Cardiac septum (tissue), 1 donor: ENCODE data around the gene CCDC39. TPM values are rescaled to one million over a fixed set of nuclear protein-coding genes. Genes with fewer than 3 reads are reported as not detected.

Source experiments
- DNase-seq: peaks from one replicate; pipeline ENCODE4 v3.0.0-alpha.2; 2020; ENCODE audit warnings: low spot score
- intact Hi-C: fragments of 100-400 bp; cut with DNase I; formaldehyde crosslinking; loops from one replicate; pipeline ENCODE4 v1.14.0; 2022
- long read RNA-seq: library from polyadenylated mRNA; unstranded; transcript quantifications from one replicate; pipeline ENCODE4 v2.0.0, GENCODE V29; 2021
- total RNA-seq: library from RNA; stranded (reverse); fragmentation: NEBNext Ultra II Directional; extraction: Animal tissue kit (Norgen Biotek cat#: 25700); gene quantifications from one replicate; pipeline ENCODE4 v1.2.1, GENCODE V29; 2021
- donor health status: DM: no; HTN: no; CAD: no.

CCDC39 gene
- total RNA-seq, result not detected
- long read RNA-seq, result 0 reads

DNA sequence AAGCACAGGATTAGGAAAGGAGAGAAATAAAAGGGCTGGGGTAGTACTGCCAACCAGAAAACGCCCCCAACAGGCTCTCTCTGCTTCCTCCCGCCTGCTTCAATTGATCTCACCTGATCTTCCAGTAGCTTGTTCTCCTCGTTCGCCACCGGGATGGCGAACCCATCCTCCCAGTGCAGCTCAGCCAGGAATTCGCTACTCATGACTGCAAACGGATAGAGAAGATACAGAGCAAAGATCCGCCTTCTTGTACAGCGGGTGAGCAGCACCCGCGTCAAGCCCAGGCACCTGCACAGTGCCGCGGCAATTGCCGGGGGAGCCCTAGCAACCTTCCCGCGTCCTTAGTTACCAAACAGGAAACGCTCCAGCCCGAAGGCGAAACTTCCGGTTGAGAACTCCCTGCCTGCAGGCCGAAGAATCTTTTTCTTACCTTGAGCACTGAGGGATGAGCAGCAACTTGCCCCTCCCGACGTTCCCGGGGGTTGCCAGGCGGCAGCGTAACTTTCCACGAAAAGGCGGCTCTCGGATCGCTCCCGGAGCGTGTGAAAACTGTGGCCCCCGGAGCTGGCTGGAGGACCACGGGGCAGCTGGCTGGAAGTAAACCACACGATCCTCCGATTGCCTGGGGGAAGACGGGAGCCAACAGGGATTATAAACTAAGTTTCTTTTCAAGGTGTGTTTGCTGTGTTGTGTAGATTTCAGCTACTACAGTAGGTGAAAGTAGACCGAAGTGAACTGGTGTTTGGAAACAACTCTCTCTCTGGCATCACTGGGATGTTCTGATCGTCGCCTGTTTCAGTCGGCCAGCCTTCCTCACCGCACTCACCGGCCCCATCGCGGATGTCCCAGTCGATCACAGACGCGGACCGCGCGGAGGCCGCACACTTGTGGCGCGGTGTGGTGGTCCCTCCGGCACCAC is at the start of gene CCDC39:
CCDC39 (minus strand) TSS at position 312 of the 919 bp plus-strand sequence; CDS start at position 203, 109 bp downstream.
- intact Hi-C loops, result no loop called here

DNA sequence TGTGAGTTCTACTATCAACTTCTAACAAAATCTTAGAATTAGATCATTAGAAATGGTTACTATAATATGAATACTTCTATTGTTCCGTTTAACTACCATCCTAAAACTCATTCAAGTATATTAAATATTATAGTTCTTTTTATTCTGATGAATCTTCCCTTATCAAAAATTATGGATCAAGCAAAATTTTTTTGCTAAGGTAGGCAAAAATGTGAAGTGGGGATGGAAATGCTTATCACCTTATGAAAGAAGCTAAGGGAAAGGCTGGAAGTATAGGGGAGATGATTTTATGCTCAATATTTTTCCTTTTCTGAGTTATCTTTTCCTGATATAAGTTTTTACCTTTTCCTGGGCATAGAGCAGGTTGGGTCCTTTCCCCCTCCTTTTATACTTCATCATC is 40.7 kb upstream of the CCDC39 start:
- intact Hi-C loops, result no loop called here

More for the DNA sequence above, at the start of gene CCDC39:
- DNase-seq, result no peak

DNA sequence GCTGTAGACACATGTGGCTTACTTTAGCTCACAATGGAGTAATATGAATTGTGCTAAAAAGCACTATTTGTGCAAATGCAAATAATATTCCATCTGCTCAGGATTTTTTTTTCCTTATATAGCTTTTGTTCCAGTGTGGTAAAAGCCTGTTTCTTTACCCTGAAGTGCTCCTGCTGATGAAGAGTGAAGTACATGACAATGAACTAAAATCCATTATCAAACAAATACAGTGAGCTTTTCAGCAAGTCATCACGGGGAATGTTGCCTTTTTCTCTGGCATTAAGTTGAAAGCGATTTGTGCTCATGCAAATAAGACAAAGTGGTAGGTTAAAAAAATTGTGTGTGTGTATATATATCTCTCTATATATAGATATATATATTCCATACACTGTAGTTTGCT is 28.6 kb upstream of the CCDC39 start:
- DNase-seq, result no peak
- intact Hi-C loops, result no loop called here

More for the DNA sequence above, 40.7 kb upstream of the CCDC39 start:
- DNase-seq, result no peak

DNA sequence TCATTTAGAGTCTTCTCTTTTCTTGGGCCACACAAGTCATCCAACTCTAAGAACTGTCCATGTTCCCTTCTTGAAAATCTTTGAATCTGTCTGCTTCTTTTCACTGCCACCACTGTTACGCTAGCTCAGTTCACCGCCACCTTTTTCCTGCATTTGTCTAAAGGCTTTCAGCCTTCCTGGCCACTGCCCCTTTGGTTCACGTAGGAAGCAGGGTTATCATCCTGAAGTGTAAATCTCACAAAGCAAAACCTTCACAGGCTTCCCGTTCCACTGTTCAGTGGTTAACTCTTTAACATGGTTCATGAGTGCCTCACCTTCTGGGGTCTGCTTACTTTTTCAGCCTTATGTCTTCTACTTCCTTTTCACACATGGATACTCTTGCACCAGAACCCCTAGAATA is 26.3 kb upstream of the CCDC39 start:
- intact Hi-C loops, result no loop called here
- DNase-seq, result no peak

DNA sequence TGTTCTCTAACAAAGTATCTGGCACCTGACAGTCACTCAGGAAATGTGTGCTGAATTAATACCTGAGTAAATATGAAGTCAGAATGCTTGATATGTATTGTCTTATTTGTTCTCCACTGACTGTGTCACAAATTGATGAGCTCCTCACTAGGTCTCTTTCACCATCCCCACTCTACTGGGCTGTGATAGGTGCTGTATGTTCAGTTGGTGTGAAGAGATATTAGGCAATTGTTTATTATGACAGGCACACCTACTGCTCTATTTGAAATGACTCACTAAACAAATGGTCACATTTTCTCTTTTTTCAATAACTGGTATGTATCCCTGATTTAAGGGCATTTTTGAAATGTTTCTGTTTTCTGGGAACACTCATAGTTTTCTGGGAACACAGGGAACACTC is 25.2 kb upstream of the CCDC39 start:
- intact Hi-C loops, result no loop called here
- DNase-seq, result no peak

DNA sequence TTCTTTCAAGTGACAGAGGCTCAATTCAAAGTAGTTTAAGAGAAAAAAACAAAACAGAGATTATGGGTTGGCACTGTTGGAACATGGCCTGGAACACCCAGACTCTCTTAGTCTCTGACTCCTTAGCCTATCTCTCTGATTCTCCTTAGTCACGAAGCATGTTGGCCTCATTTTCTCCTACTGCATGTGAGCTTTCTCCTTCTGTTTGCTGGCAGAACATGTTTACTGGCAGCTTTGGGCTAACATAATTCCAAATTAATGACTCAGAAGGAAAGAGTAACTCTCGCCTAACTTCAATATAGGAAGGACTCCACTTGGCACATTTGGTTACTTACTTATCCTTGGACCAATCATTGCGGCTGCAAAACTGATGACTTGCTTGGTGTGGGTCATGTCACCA is 21.7 kb upstream of the CCDC39 start:
- intact Hi-C loops, result no loop called here
- DNase-seq, result no peak

DNA sequence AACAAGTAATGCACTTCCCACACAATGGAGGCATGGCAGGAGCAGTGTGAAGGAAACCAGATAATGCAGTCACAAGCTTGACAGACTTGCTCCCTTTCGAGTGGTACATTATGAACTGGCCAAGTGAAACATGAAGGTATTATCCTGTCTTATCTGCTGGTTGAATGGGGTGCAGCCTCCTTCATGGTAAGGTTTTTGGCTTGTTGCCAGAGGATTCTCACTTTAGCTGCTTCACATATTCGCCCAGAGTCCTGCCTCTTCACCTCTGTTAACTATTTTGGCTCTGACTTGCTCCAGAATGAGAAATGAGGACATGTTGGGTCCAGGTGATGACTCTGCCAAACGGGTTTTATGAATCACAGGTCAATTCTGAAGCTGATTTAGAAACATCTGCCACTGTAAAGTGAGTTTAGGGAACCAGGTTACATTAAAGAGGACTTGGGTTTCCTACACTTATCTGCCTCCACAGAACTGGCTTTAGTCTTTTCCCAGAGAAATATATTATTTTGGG is 19.5 kb upstream of the CCDC39 start:
- intact Hi-C loops, result no loop called here
- no peak for DNase-seq

DNA sequence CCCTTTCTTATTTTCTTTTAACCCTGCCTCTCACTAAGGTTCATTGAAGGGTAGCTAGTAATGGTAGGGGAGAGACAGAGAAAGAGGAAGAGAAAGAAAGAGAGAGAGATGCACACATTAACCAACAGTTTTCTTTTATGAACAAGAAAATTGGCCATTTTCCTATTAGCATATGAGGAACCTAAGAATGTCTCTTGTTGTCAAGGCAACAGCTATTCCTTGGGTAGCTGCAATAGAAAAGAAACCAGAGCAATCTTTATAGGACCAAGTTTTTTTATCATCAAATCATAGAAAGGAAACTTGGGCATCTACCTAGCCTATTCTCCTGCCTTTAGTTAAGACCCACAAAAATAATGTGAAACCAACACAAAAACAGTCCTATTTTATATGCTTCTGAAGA is 15.0 kb upstream of the CCDC39 start:
- intact Hi-C loops, result no loop called here
- no peak for DNase-seq

DNA sequence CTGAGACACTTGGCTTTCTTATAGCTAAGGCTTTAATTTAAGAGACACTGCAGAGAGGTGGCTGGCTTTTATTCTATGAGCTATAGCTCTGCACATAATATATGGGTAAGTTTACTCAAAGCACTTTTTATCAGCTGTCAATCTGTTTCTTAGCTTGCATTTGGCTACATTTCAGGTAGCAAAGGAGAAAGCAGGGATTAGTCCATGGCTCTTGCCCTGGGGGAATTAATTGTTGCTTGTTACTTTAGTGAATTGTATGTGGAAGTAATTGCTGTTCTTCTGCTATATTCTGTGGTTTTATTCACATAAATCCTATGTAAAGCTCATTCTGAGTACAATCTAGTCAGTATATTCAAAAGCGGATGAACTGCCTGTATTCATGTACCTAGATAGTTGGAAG is 14.4 kb upstream of the CCDC39 start:
- intact Hi-C loops, result no loop called here
- no peak for DNase-seq

DNA sequence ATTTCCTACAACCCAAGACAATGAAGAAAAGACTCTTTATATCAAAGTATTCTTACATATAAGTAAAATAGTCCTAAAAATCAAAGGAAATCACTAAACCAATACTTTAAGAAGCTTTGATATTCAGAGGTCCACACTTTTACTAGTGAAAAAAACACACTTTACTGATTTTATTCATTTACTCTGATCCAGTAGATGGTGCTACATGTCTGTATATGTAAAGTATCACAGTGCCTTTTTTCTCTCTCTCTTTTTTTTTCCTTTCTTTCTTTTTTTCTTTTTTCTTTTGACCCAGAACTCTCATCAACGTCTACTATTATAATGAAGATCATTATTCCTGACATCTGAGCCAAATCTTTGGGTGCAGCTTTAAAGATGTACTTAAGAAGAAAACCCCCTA is 10.8 kb upstream of the CCDC39 start:
- DNase-seq, result no peak
- intact Hi-C loops, result no loop called here

DNA sequence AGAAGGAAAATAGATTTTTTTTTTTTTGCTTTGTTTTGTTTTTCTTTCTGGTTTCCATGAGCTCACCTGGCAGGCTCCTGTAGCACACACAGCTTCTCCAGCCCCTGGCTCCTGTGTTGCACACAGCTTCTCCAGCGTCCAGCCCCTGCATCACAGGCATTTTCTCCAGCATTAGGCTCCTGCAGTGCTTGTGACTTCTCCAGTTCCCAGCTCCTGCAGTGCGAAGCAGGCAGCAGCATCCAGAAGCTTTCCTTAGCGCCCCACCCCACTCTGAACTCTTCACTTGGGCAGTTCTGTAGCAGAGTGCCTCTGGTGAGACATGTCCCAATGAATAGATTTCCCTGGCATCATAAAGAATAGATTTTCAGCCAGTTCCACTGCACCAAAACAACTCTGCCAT is 5.5 kb upstream of the CCDC39 start:
- no peak for DNase-seq
- intact Hi-C loops, result no loop called here

DNA sequence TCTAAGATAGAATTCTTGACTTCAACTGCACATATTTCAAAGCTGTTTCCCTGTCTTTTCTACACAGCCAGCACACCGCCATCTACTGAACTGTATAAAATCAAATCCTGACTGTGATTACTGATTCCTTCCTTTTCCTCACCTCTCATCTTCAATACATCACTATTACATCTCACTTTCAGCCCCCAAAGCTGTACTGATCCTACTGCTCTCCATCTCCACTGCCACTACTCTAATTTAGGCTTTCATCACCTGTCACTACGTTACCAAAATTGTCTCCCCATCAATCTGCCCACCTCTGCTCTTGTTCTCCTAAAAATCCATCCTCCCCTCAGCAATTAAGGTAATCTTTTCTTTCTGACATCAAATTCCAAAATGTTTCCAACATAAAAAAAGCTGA is 4.5 kb upstream of the CCDC39 start:
- intact Hi-C loops, result no loop called here
- DNase-seq, result no peak

DNA sequence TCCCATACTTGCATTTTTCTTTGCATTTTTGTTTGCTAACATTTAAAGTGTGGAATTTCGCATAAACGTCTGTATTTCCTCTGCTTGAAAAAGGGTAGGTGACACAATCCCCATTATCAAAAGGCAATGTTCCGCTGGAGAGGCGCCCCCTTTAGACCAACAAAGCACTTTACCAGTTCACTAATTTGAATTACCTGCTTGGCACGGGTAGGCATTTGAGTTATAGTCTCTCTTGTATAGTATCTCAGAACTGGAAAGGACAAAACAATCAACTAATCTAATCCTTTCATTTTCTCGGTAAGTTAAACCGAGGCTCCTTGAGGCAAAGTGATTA is 775 bp upstream of the CCDC39 start:
- intact Hi-C loops, result no loop called here
- DNase-seq, result no peak

DNA sequence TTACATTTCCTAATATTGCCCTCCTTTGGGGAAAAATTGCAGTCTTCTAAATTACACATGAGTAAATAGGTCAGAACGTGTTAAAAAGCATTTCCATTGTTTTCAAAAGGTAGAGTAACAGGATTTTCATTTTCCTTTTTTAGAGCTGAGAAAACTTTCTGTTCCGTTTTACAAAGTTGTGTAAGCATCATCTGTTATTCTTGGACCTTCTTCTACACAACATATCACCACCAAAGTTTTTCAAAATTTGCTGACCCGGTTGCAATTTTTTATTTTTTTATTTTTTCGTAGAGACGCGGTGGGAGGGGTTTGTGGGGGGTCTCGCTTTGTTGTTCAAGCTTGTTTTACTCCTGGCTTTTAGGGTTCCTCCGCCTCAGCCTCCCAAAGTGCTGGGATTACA is 1.1 kb downstream of the CCDC39 start:
- intact Hi-C loops, result no loop called here
- DNase-seq, result no peak

DNA sequence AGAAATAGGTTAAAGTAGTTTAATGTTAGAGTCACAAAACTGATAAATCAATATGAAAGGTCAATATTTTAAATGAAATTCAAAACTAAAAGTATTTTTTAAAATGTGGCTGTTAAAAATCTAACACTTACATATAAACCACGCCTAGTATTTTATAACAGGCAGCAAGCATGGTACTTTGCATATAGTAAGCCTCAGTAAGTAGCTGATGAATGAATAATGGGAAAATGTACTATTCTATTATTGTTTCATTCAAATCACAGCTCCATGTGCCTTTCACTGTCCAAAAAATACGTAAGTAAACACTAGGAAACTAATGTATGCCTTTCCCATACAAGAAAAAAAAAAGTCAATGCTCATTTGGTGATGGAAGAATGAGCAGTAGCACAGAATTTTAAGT is 17.8 kb downstream of the CCDC39 start:
- intact Hi-C loops, result no loop called here
- no peak for DNase-seq

DNA sequence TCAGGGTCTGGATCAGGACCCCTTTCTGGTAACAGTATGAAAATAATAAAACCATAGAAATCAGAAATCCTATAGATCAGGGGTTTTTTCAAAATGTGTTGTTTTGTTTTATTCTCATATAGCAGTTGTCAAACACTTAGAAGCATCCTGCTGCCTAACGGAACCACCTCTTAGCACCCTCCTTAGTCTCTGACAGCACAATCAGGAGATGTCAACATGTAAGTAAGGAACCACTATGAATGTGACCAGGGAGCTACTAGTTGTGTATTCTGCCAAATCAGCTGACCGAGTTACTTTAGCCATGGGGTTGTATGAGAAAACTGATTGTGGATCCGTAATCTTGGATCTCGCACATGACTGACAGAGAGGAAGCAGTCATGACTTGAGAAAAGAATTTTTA is 22.2 kb downstream of the CCDC39 start:
- intact Hi-C loops, result no loop called here
- no peak for DNase-seq

DNA sequence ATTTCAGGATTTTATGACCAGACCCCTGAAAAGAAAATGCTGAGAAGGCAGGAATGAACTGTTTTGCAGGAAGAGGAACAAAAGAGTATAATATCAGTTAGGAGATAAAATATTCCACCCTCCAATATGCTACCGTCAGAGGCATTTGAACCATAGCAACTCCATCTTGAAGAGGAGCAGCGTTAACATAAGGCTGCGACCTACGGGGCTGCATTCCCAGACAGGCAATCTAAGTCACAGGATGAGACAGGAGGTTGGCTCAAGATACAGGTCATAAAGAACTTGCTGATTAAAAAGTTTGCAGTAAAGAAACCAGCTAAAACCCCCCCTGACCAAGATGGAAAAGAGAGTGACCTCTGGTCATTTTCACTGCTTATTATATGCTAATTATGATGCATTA is 22.9 kb downstream of the CCDC39 start:
- intact Hi-C loops, result no loop called here
- no peak for DNase-seq

DNA sequence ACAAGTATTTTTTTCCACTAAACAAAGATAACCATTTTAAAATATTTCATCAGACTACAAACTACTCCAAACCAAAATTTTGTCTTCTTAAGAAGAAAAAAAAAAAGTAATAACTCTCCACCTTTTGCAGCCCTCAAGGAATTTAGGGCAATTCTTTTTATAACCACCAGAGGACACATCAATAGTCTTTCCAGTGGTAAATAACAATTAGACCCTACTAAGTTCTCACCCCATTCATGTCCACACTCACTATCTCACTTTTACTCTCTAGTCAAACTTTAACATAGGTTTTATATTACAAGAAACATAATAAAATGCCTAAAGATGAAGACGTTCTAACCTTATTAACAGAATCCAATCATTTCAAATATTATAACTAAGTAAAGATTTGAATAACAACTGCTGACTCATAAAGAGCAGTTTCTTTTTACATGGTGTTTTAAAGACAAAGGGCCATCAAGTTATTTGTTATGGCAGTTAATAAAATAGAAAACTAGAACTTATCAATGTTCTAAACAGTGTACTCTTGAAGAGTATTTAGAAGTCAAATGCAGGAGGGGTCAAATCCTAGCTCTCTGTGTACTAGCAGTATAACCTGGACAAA is 33.0 kb downstream of the CCDC39 start:
- DNase-seq, result no peak

DNA sequence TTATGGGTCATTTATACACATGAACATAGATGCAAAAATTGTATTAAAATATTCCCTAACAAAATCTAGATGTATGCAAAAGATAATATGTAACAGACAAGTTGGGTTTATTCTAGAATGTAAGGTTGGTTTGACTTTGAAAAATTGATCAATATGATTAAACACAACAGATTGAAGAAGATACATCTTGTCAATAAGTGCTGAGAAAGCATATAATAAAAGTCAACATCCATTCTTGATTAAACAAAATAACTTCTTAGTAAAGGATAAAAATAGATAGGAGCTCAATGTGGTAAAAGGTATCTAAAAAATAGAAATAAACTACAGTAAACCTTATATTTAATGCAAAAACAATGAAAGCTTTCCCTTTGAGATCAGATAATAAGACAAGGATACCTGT is 38.3 kb downstream of the CCDC39 start:
- intact Hi-C loops, result no loop called here
- no peak for DNase-seq

More for the DNA sequence above, 33.0 kb downstream of the CCDC39 start:
- intact Hi-C loops, result no loop called here

DNA sequence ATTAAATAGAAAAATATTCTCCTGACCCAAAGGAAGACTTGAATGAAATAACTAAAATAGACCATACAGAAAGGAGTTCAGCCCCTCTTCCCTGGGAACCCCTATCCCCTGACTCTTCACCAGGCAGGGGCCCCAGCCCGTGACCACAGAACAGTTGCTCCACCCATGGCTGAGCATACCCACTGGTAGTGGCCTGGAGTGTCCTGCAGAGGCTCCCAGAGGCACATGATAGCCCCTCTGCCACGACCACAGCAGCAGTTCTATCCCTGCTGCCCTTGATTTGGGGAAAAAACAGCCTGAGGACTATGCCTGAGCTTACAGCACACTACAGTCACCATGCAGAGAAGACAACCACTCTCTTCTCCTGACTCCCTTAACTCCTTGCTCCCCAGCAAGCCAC is 45.6 kb downstream of the CCDC39 start:
- intact Hi-C loops, result no loop called here
- DNase-seq, result no peak

DNA sequence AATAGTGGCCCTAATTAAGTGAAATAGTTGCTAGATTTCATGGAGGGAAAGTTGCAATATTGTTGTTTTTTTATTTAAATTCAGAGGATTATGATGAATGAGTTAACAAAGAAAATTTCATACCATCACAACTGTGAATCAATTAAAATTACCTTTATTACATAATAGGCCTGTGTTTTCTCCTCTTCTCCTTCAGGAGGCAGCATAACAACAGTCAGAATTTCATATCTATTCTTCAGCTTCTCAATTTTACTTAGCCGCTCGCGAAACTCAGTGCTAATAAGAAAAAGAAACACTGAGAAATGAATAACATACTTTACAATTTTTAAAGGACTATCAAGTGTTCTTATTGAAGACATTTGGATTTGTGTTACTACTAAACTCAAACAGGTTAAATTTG is 48.0 kb downstream of the CCDC39 start:
- intact Hi-C loops, result no loop called here
- DNase-seq, result no peak
